Measurements from ENCODE around the gene DNAH10.

Gene DNAH10

GRCh38 chr12:123790905-123791467, 28.9 kb downstream of the DNAH10 start:
- no peak overlapping the region for H3K4me3 ChIP-seq
- DNase-seq (ENCODE audit: low spot score) = no peak
- H3K27ac ChIP-seq = no peak overlapping the region
- TF ChIP-seq CTCF (IDR thresholded peaks at IDR 0.05) = no peak

GRCh38 chr12:123794027-123794426, 31.9 kb downstream of the DNAH10 start:
- no peak overlapping the region for H3K4me3 ChIP-seq
- TF ChIP-seq CTCF (IDR thresholded peaks at IDR 0.05) = no peak
- H3K27ac ChIP-seq = no peak overlapping the region

DNA sequence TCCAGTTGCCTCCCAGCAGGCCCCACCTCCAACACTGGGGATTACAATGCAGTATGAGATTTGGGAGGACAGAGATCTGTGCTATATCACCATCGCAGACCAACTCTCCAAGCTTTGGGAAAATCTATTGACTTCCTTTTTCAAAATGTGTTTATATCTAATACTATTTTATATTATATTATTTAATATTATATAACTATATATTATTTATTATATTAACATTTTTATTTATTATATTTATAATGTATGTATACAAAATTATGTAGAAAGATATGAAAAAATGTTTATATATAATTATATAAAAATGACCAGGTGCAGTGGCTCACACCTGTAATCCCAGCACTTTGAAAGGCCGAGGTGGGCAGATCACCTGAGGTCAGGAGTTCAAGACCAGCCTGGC, 36.4 kb downstream of the DNAH10 start:
- TF ChIP-seq CTCF (IDR thresholded peaks at IDR 0.05) = no peak
- H3K4me3 ChIP-seq = no peak overlapping the region
- no peak for DNase-seq (ENCODE audit: low spot score)
- no peak overlapping the region for H3K27ac ChIP-seq

More at GRCh38 chr12:123794027-123794426, 31.9 kb downstream of the DNAH10 start:
- DNase-seq (ENCODE audit: low spot score) = no peak

- no peak overlapping the region for H3K27ac ChIP-seq
- no peak for TF ChIP-seq CTCF (IDR thresholded peaks at IDR 0.05)
- no peak for DNase-seq (ENCODE audit: low spot score)
- H3K4me3 ChIP-seq = no peak overlapping the region
Measured at GRCh38 chr12:123799227-123799626, 37.1 kb downstream of the DNAH10 start.

- no peak for TF ChIP-seq CTCF (IDR thresholded peaks at IDR 0.05)
- DNase-seq (ENCODE audit: low spot score) = no peak
- H3K27ac ChIP-seq = no peak overlapping the region
- H3K4me3 ChIP-seq = no peak overlapping the region
Measured at GRCh38 chr12:123801573-123802178, 39.6 kb downstream of the DNAH10 start.

DNA sequence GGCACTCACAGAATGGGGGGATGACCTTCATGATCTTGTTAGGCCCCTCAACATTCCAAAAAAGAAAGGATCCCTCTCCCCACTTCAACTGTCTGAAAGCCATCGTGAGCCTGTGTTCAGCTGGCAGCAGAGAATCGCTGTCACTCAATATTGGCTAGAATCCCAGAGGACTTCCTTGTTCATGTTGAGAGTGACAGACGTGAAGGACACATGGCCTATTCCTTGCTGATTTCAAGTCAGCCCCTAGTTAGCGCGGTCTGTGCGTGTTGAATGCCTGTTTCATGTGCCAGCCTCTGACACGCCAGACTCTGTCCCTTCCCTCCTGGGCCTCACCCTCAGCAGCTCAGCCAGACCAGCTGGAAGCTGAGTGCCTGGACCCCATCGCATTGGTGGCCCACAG, 43.1 kb downstream of the DNAH10 start:
- DNase-seq (ENCODE audit: low spot score) = no peak
- H3K27ac ChIP-seq = no peak overlapping the region
- no peak for TF ChIP-seq CTCF (IDR thresholded peaks at IDR 0.05)
- no peak overlapping the region for H3K4me3 ChIP-seq

- Histone ChIP-seq H3K4me3 (no peak overlapping the region), H3K27ac (no peak overlapping the region)
- TF ChIP-seq CTCF (IDR thresholded peaks at IDR 0.05) = no peak
- no peak for DNase-seq (ENCODE audit: low spot score)
Measured at GRCh38 chr12:123807002-123807401, 44.9 kb downstream of the DNAH10 start.
